HL-60 (cell line): ENCODE data around the gene POTEB. TPM values are rescaled to one million over a fixed set of nuclear protein-coding genes. Genes with fewer than 3 reads are reported as not detected.
"Not testable (repeated sequence)": the region's sequence is repeated elsewhere in the genome, so short reads cannot be mapped to it uniquely, and the experiment has no call there.

Source experiments
- DNase-seq, 2 experiments: peaks; one replicate each; pipeline ENCODE4 v3.0.0-alpha.2; 2010 to 2020; ENCODE audit warnings: low read depth in 1 of 2, low spot score in 1 of 2
- H3K27ac ChIP-seq: fragments of 250-450 bp; sonication (Bioruptor Pico); replicated peaks from 2 replicates; pipeline ENCODE4 v1.5.1; 2020; ENCODE audit warnings: mild to moderate bottlenecking, moderate library complexity
- H3K27me3 ChIP-seq: fragments of 250-450 bp; sonication (Bioruptor Pico); 2 replicates; pipeline ENCODE4 v1.5.1; 2021; ENCODE audit warnings: mild to moderate bottlenecking, moderate library complexity; ENCODE audit not compliant: insufficient read depth, poor library complexity, severe bottlenecking
- H3K4me3 ChIP-seq: replicated peaks from 2 replicates; pipeline ENCODE4 v1.5.1; 2011; ENCODE audit warnings: mild to moderate bottlenecking, control low read depth, low read length; ENCODE audit not compliant: insufficient read depth
- long read RNA-seq: library from polyadenylated mRNA; unstranded; transcript quantifications from one replicate; pipeline ENCODE4 v2.0.0, GENCODE V29; 2020
- microRNA-seq: library from miRNA; unstranded; fragments of <30 nt; microRNA quantifications from one replicate; pipeline ENCODE4, GENCODE V29; 2018

Gene POTEB
- long read RNA-seq = 0 reads

GRCh38 chr15:21877635-21878034 is at the start of gene POTEB:
Gene POTEB, minus strand, starts transcription at chr15:21877735. Its CDS starts 489 bp downstream, at chr15:21877246.
- not testable (repeated sequence) for H3K27me3 ChIP-seq, H3K27ac ChIP-seq, DNase-seq, H3K4me3 ChIP-seq

- not testable (repeated sequence) for H3K27ac ChIP-seq
Observed at GRCh38 chr15:21890955-21891354, 13.4 kb upstream of the POTEB start.

GRCh38 chr15:21889542-21889941 is 12.0 kb upstream of the POTEB start:
- H3K4me3 ChIP-seq, H3K27ac ChIP-seq, DNase-seq, H3K27me3 ChIP-seq: not testable (repeated sequence)

More at GRCh38 chr15:21890955-21891354, 13.4 kb upstream of the POTEB start:
- H3K4me3 ChIP-seq, DNase-seq, H3K27me3 ChIP-seq: not testable (repeated sequence)

- not testable (repeated sequence) for H3K27ac ChIP-seq, H3K27me3 ChIP-seq, H3K4me3 ChIP-seq, DNase-seq
Observed at GRCh38 chr15:21838831-21839230, 38.7 kb downstream of the POTEB start.

Small RNA genes lying within 50 kb of the gene (microRNA-seq; reads per million reads assigned to microRNA genes)
- not detected for gene MIR3118-4
